GM12878 (cell line): ENCODE results near the gene BUD23. TPM values are rescaled to one million over a fixed set of nuclear protein-coding genes. Genes with fewer than 3 reads are reported as not detected.

Experiments
- ATAC-seq: fragments of 200-7000 bp; cut with Tn5 transposase; 3 replicates; pipeline ENCODE4 v1.9.1; 2020; ENCODE audit warnings: mild to moderate bottlenecking, moderate library complexity
- BruUV-seq: library from RNA; stranded (reverse); fragments of 400-500 nt; replicated peaks from 2 replicates; lab custom pipeline; 2021; lab: Mats Ljungman, UMichigan
- CTCF ChIA-PET: fragments of 300-600 bp; sonication (Branson Sonifier 250); formaldehyde crosslinking; extraction: SDS; loops from one replicate; lab custom pipeline; 2021; ENCODE audit warnings: inconsistent platforms; lab: Yijun Ruan, JAX
- POLR2A ChIA-PET: fragments of 350-600 bp; formaldehyde crosslinking; extraction: SDS; loops from one replicate; lab custom pipeline; 2021; ENCODE audit warnings: inconsistent platforms; lab: Charles Lee
- RAD21 ChIA-PET: fragments of 300-600 bp; sonication (Branson Sonifier 250); formaldehyde crosslinking; loops from one replicate; lab custom pipeline; 2023; ENCODE audit warnings: antibody characterized with exemption; ENCODE audit not compliant: unreplicated experiment; lab: Charles Lee
- SMC1A ChIA-PET: fragments of 300-600 bp; sonication (Branson Sonifier 250); formaldehyde crosslinking; loops from one replicate; lab custom pipeline; 2023; ENCODE audit not compliant: unreplicated experiment, uncharacterized antibody; lab: Charles Lee
- DNase-seq: peaks from one replicate; pipeline ENCODE4 v3.0.0-alpha.2; 2011; ENCODE audit warnings: low read depth, low spot score
- FAIRE-seq: peaks from 3 replicates; lab custom pipeline; 2011; peaks lifted over from hg19 to GRCh38; lab: Jason Lieb, UNC
- H2AFZ ChIP-seq: 2 replicates; pipeline ENCODE4 v1.6.0; 2011; ENCODE audit warnings: low read depth, low read length, control low read depth; ENCODE audit not compliant: control insufficient read depth
- H3K27ac ChIP-seq: 2 replicates; pipeline ENCODE4 v1.5.1; 2011; ENCODE audit warnings: control low read depth; ENCODE audit not compliant: control insufficient read depth, insufficient read depth
- H3K27me3 ChIP-seq, 2 experiments: replicated peaks in 1 of 2; 2 replicates each; pipeline versions ENCODE4 v1.6.0 to v1.6.1; 2011; ENCODE audit warnings: low read length in 1 of 2; ENCODE audit not compliant: control insufficient read depth in 2 of 2, insufficient read depth in 2 of 2
- H3K36me3 ChIP-seq, 2 experiments: 2 replicates each; pipeline ENCODE4 v1.5.1; 2011; ENCODE audit warnings: low read length in 1 of 2; ENCODE audit not compliant: control insufficient read depth in 2 of 2, insufficient read depth in 2 of 2
- H3K4me1 ChIP-seq: 2 replicates; pipeline ENCODE4 v1.6.1; 2011; ENCODE audit warnings: mild to moderate bottlenecking, low read length, moderate library complexity, mixed read lengths; ENCODE audit not compliant: control insufficient read depth, insufficient read depth
- H3K4me2 ChIP-seq: 2 replicates; pipeline ENCODE4 v1.6.0; 2011; ENCODE audit warnings: control low read depth; ENCODE audit not compliant: control insufficient read depth, insufficient read depth
- H3K4me3 ChIP-seq: fragments of 200-600 bp; sonication (generic); 2 replicates; pipeline ENCODE4 v1.5.1; 2016
- H3K79me2 ChIP-seq: 2 replicates; pipeline ENCODE4 v1.6.0; 2011; ENCODE audit warnings: low read length; ENCODE audit not compliant: control insufficient read depth, insufficient read depth
- H3K9ac ChIP-seq: 2 replicates; pipeline ENCODE4 v1.8.0; 2011; ENCODE audit warnings: low read length, control low read depth, mixed read lengths; ENCODE audit not compliant: control insufficient read depth, insufficient read depth
- H3K9me3 ChIP-seq: replicated peaks from 3 replicates; pipeline ENCODE4 v1.5.1; 2011; ENCODE audit warnings: mild to moderate bottlenecking, low read length; ENCODE audit not compliant: control insufficient read depth, insufficient read depth
- H4K20me1 ChIP-seq: 2 replicates; pipeline ENCODE4 v1.6.0; 2011; ENCODE audit not compliant: control insufficient read depth, insufficient read depth
- ATF3 ChIP-seq: IDR thresholded peaks from 2 replicates; pipeline ENCODE4 v1.6.1; 2011; ENCODE audit warnings: low read depth, mild to moderate bottlenecking, low read length, moderate library complexity, borderline replicate concordance; ENCODE audit errors: extremely low read depth
- BCL11A ChIP-seq: IDR thresholded peaks from 2 replicates; pipeline ENCODE4 v1.6.1; 2011; ENCODE audit warnings: low read depth, low read length
- CEBPB ChIP-seq, 2 experiments: fragments of 150-350 bp in 1 of 2; IDR thresholded peaks; 2 replicates each; pipeline ENCODE4 v1.6.1; 2012 to 2014; ENCODE audit warnings: low read depth in 2 of 2, low read length in 2 of 2, borderline replicate concordance in 1 of 2, inconsistent platforms in 1 of 2
- HDGF ChIP-seq: fragments of 450-650 bp; IDR thresholded peaks from 2 replicates; pipeline ENCODE4 v1.6.1; 2016; ENCODE audit warnings: antibody characterized with exemption
- JUND ChIP-seq: IDR thresholded peaks from 2 replicates; pipeline ENCODE4 v1.6.1; 2012; ENCODE audit warnings: low read depth, mild to moderate bottlenecking, low read length, improper control_type of control experiment, moderate library complexity
- PRDM15 ChIP-seq: fragments of 450-650 bp; formaldehyde crosslinking; IDR thresholded peaks from 2 replicates; pipeline ENCODE4 v1.4.0; 2020; ENCODE audit warnings: mild to moderate bottlenecking, moderate library complexity
- STAT1 ChIP-seq: fragments of 450-650 bp; conservative IDR thresholded peaks from 2 replicates; pipeline ENCODE4 v1.6.1; 2014; ENCODE audit warnings: antibody characterized with exemption, mild to moderate bottlenecking
- WGBS: methylation state at CpG from one replicate; pipeline ENCODE4 v1.1.6; 2016; ENCODE audit warnings: low lambda C conversion rate; ENCODE audit not compliant: insufficient replicate concordance, insufficient coverage; ENCODE audit errors: missing lambda C conversion rate; 5-methylcytosine and 5-hydroxymethylcytosine counted together
- in situ Hi-C: fragments of 300-500 bp; cut with MboI; formaldehyde crosslinking; loops from 9 replicates; pipeline ENCODE4 v1.14.3; 2018; ENCODE audit warnings: mixed read lengths
- intact Hi-C: fragments of 100-400 bp; cut with micrococcal nuclease; formaldehyde crosslinking; loops from one replicate; pipeline ENCODE4 v1.14.2; 2022; ENCODE audit not compliant: unreplicated experiment
- polyA plus RNA-seq, 11 experiments: library from polyadenylated mRNA; depleted of rRNA in 4 of 11; unstranded in 6 of 11; stranded (reverse) in 5 of 11; fragments of >200 nt; fragmentation: Nextera tagmentation in 4 of 11; fragmentation: Illumina TruSeq in 1 of 11; extraction: Ambion mirVana in 4 of 11; extraction: Trizol in 1 of 11; gene quantifications; 1 replicate in 1 of 11; 2 replicates in 10 of 11; pipeline versions ENCODE4 v1.2.1 to v1.2.3, GENCODE V29; 2011 to 2016; ENCODE audit warnings: inconsistent platforms in 2 of 11, missing spikeins in 2 of 11, low read depth in 1 of 11
- total RNA-seq, 4 experiments: library from RNA; depleted of rRNA in 3 of 4; stranded (reverse); fragments of >200 nt in 3 of 4; fragmentation: Illumina TruSeq in 1 of 4; extraction: Trizol in 1 of 4; gene quantifications; 2 replicates each; pipeline versions ENCODE4 v1.2.1 to v1.2.3, GENCODE V29; 2013 to 2021
- TF ChIP-seq, protein P1 (sequence below): fragments of 450-650 bp; IDR thresholded peaks from 2 replicates; pipeline ENCODE4 v1.6.1; 2017; ENCODE audit warnings: mild to moderate bottlenecking, moderate library complexity
- TF ChIP-seq, protein P2 (sequence below): IDR thresholded peaks from 2 replicates; pipeline ENCODE4 v1.6.1; 2011; ENCODE audit warnings: mild to moderate bottlenecking, low read depth, low read length, moderate library complexity; ENCODE audit not compliant: insufficient replicate concordance

BUD23 gene
- total and polyA plus RNA-seq, 10 of the 15 experiments (the other 5 are each of a cell fraction or from before 2014, with no cell fraction given): 36.4 to 138 (median 99.5) TPM

GRCh38 chr7:73705551-73705920, 22.1 kb downstream of the BUD23 start (continued):
- TF ChIP-seq, protein P1, sequence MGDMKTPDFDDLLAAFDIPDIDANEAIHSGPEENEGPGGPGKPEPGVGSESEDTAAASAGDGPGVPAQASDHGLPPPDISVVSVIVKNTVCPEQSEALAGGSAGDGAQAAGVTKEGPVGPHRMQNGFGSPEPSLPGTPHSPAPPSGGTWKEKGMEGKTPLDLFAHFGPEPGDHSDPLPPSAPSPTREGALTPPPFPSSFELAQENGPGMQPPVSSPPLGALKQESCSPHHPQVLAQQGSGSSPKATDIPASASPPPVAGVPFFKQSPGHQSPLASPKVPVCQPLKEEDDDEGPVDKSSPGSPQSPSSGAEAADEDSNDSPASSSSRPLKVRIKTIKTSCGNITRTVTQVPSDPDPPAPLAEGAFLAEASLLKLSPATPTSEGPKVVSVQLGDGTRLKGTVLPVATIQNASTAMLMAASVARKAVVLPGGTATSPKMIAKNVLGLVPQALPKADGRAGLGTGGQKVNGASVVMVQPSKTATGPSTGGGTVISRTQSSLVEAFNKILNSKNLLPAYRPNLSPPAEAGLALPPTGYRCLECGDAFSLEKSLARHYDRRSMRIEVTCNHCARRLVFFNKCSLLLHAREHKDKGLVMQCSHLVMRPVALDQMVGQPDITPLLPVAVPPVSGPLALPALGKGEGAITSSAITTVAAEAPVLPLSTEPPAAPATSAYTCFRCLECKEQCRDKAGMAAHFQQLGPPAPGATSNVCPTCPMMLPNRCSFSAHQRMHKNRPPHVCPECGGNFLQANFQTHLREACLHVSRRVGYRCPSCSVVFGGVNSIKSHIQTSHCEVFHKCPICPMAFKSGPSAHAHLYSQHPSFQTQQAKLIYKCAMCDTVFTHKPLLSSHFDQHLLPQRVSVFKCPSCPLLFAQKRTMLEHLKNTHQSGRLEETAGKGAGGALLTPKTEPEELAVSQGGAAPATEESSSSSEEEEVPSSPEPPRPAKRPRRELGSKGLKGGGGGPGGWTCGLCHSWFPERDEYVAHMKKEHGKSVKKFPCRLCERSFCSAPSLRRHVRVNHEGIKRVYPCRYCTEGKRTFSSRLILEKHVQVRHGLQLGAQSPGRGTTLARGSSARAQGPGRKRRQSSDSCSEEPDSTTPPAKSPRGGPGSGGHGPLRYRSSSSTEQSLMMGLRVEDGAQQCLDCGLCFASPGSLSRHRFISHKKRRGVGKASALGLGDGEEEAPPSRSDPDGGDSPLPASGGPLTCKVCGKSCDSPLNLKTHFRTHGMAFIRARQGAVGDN: no peak
- TF ChIP-seq HDGF: no peak

DNA sequence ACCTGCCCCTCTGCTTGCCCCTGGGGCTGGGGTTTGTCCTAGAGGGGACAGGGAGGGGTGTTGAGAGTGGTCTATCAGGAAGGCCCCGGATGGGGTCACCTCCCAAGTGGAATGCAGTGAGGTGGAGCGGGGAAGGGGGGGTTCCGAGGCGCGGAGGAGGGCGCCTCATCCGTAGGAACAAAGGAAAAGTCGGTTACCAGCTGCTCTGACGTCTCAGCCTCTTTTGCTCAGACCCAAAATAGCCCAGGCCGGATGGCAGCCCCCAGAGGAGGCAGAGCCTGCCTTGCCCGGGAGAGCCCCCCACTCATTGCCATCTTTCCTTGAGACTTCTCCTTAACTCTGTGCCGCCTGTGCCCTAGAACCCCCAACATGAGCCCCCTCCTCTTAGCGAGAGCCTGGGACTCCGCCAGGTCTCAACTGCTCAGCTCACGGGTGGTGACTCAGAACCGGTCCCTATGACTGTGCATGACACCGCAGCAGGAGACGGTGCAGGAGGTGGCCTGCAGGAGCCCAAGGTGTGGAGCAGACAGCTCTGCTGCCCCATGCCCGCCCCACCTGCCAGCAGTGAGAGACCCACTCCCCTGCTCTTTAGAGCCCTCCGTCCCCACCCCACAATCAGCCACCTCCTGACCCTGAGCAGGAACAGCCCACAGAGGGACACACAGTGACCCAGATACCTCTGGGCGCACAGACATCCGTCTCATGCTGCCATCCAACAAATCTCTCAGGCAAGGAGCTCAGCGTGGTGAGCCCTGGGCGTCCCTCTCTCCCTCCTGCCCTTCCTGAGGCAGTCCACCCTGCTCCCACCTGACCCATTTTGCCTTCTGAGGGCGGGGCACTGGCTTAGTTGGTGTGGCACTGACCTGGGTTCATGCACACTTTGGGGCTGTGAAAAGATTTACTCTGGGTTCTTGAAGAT, 23.0 kb downstream of the BUD23 start:
- ATAC-seq: peak; percentile 48
- H3K4me1 ChIP-seq: no peaks in the 10 kb centered on the region
- SMC1A ChIA-PET: no interaction called here
- CTCF ChIA-PET: interaction anchor here (0.6 kb wide), 1 partner anchor 97 kb away, joined by 3 read pairs; no protein-coding TSS in a partner anchor
- in situ Hi-C loops (no loop called here), intact Hi-C loops (no loop called here)
- FAIRE-seq: no peak
- no peak for DNase-seq
- no peak overlapping the region for H3K9ac ChIP-seq
- no peak overlapping the region for H3K27ac ChIP-seq
- H3K4me2 ChIP-seq: no peak overlapping the region
- no peak overlapping the region for H3K4me3 ChIP-seq
- no peaks in the 10 kb centered on the region for H4K20me1 ChIP-seq
- no peaks in the 10 kb centered on the region for H3K9me3 ChIP-seq
- BruUV-seq: no TSS peak
- H3K27me3 ChIP-seq: no peaks in the 10 kb centered on the region
- RAD21 ChIA-PET: no interaction called here
- POLR2A ChIA-PET: no interaction called here
- no peaks in the 10 kb centered on the region for H3K79me2 ChIP-seq
- no peak overlapping the region for H2AFZ ChIP-seq
- H3K36me3 ChIP-seq: no peaks in the 10 kb centered on the region; a peak in 1 of 4 replicates
- 46% methylated on average over 25 of the region's 25 CpGs for WGBS
- TF ChIP-seq, protein P2, sequence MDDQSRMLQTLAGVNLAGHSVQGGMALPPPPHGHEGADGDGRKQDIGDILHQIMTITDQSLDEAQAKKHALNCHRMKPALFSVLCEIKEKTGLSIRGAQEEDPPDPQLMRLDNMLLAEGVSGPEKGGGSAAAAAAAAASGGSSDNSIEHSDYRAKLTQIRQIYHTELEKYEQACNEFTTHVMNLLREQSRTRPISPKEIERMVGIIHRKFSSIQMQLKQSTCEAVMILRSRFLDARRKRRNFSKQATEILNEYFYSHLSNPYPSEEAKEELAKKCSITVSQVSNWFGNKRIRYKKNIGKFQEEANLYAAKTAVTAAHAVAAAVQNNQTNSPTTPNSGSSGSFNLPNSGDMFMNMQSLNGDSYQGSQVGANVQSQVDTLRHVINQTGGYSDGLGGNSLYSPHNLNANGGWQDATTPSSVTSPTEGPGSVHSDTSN: no peak
- TF ChIP-seq BCL11A (no peak), JUND (no peak), STAT1 (no peak), ATF3 (no peak), PRDM15 (CRISPR knock-in tag) (no peak), CEBPB (IDR thresholded peaks at IDR 0.05; ENCODE audit: borderline replicate concordance in 1 of 2, low read depth in 2 of 2, low read length in 2 of 2) (no peak)
